Endodermal cell (in vitro differentiated cells): ENCODE data around the gene AHRR. TPM values are rescaled to one million over a fixed set of nuclear protein-coding genes. Genes with fewer than 3 reads are reported as not detected.

Experiments
- DNase-seq: peaks from one replicate; pipeline ENCODE4 v3.0.0-alpha.2; 2017
- H3K27ac ChIP-seq: 2 replicates; pipeline ENCODE4 v1.5.1; 2013; ENCODE audit warnings: mild to moderate bottlenecking, low read depth, low read length, moderate library complexity
- H3K27me3 ChIP-seq: 2 replicates; pipeline ENCODE4 v1.6.1; 2013; ENCODE audit warnings: mild to moderate bottlenecking, low read length, moderate library complexity; ENCODE audit not compliant: insufficient read depth, control insufficient read depth, poor library complexity, severe bottlenecking
- H3K36me3 ChIP-seq: 2 replicates; pipeline ENCODE4 v1.7.0; 2013; ENCODE audit warnings: mild to moderate bottlenecking, low read length, moderate library complexity; ENCODE audit not compliant: control insufficient read depth, insufficient read depth
- H3K4me1 ChIP-seq: one replicate; pipeline ENCODE4 v1.7.0; 2013; ENCODE audit warnings: low read length; ENCODE audit not compliant: control insufficient read depth, insufficient read depth
- H3K4me3 ChIP-seq: 2 replicates; pipeline ENCODE4 v1.5.1; 2013; ENCODE audit warnings: mild to moderate bottlenecking, low read length, moderate library complexity
- H3K9ac ChIP-seq: 2 replicates; pipeline ENCODE4 v1.6.1; 2013; ENCODE audit warnings: mild to moderate bottlenecking, low read length, moderate library complexity; ENCODE audit not compliant: poor library complexity, severe bottlenecking; ENCODE audit errors: extremely low read depth
- H3K9me3 ChIP-seq: 2 replicates; pipeline ENCODE4 v1.6.1; 2013; ENCODE audit warnings: mild to moderate bottlenecking, low read length, moderate library complexity; ENCODE audit not compliant: control insufficient read depth
- H3K27ac Mint-ChIP-seq: 2 replicates; pipeline ENCODE4 v1.8.0; 2020; ENCODE audit warnings: mixed read lengths
- H3K27me3 Mint-ChIP-seq: 2 replicates; pipeline ENCODE4 v1.8.0; 2021; ENCODE audit warnings: mild to moderate bottlenecking, mixed read lengths; ENCODE audit not compliant: insufficient read depth
- H3K36me3 Mint-ChIP-seq: 2 replicates; pipeline ENCODE4 v1.8.0; 2020; ENCODE audit warnings: low read depth, mixed read lengths
- H3K4me1 Mint-ChIP-seq: 2 replicates; pipeline ENCODE4 v1.8.0; 2020; ENCODE audit warnings: mixed read lengths
- H3K4me3 Mint-ChIP-seq: 2 replicates; pipeline ENCODE4 v1.8.0; 2020; ENCODE audit warnings: mild to moderate bottlenecking, moderate library complexity, mixed read lengths
- H3K9me3 Mint-ChIP-seq: 2 replicates; pipeline ENCODE4 v1.8.0; 2020; ENCODE audit warnings: mild to moderate bottlenecking, mixed read lengths
- WGBS, 2 experiments: methylation state at CpG; one replicate each; pipeline versions ENCODE4 v1.1.5 to v1.1.7; 2013; ENCODE audit warnings: missing lambda C conversion rate in 2 of 2, mixed read lengths in 1 of 2; ENCODE audit not compliant: insufficient coverage in 1 of 2, insufficient read length in 1 of 2; 5-methylcytosine and 5-hydroxymethylcytosine counted together
- total RNA-seq, 2 donors: library from RNA; stranded (reverse); fragmentation: NEBNext Ultra II Directional in 1 of 2; extraction: Animal tissue kit (Norgen Biotek cat#: 25700) in 1 of 2; gene quantifications; 2 replicates in 1 of 2; 3 replicates in 1 of 2; pipeline ENCODE4 v1.2.1, GENCODE V29; 2021
- TF ChIP-seq, protein P1 (sequence below): fragments of 200-600 bp; sonication (generic); conservative IDR thresholded peaks from 2 replicates; pipeline ENCODE4 v1.5.0; 2021; ENCODE audit warnings: antibody characterized with exemption, mild to moderate bottlenecking

The AHRR gene
- total RNA-seq, 2 donors from 2014 or later: 1.4 to 2.0 TPM

- H3K27ac Mint-ChIP-seq: no peak overlapping the region
- no peak overlapping the region for H3K4me3 Mint-ChIP-seq
- Histone ChIP-seq H3K36me3 (no peaks in the 10 kb centered on the region), H3K4me1 (no peaks in the 10 kb centered on the region), H3K9ac (no peak overlapping the region), H3K4me3 (no peak overlapping the region), H3K27ac (no peak overlapping the region), H3K9me3 (no peaks in the 10 kb centered on the region), H3K27me3 (no peaks in the 10 kb centered on the region)
- peaks cover 5% of the 10 kb centered on the region for H3K27me3 Mint-ChIP-seq
- H3K4me1 Mint-ChIP-seq: peaks cover 2% of the 10 kb centered on the region
- no peak for DNase-seq
- no peaks in the 10 kb centered on the region for H3K36me3 Mint-ChIP-seq
- 86 to 91% methylated on average over 20 to 25 of the region's 25 CpGs for WGBS, 2 experiments
- H3K9me3 Mint-ChIP-seq: no peaks in the 10 kb centered on the region
- TF ChIP-seq, protein P1, sequence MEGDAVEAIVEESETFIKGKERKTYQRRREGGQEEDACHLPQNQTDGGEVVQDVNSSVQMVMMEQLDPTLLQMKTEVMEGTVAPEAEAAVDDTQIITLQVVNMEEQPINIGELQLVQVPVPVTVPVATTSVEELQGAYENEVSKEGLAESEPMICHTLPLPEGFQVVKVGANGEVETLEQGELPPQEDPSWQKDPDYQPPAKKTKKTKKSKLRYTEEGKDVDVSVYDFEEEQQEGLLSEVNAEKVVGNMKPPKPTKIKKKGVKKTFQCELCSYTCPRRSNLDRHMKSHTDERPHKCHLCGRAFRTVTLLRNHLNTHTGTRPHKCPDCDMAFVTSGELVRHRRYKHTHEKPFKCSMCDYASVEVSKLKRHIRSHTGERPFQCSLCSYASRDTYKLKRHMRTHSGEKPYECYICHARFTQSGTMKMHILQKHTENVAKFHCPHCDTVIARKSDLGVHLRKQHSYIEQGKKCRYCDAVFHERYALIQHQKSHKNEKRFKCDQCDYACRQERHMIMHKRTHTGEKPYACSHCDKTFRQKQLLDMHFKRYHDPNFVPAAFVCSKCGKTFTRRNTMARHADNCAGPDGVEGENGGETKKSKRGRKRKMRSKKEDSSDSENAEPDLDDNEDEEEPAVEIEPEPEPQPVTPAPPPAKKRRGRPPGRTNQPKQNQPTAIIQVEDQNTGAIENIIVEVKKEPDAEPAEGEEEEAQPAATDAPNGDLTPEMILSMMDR: no peak
Measured at GRCh38 chr5:430214-430925, 108.9 kb downstream of the AHRR start.

DNA sequence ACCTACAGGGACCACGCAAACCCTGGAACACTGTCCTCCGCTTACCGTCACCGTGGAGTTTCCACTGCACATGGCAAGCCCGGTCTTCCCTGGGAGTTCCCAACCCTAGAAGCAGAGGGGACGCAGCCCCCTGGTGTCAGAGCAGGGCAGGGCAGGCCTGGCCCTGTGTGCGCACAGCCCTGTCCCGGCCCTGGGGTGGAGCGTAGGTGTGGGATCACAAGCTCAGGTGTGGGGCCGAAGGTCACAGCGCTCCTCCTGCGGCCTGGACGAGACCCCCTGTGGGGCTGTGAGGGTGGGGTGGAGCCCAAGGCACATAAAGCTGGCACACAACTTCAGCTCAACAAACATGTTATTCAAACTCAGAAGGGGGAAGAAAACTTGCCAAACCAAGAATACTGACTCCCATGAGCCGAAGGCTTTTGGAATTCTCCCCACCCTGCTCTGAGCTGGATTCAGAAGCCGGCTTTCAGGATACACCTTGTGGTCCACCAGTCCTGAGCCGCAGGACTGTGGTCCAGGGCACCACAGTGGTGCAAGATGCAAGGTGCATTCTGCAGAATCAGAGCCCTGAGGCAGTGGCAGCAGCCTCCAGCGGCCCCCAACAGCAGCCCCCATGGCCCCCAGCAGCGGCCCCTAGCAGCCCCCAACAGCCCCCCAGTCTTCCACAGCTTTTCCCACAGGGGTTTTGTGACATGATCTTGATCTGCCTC, 109.6 kb downstream of the AHRR start:
- Histone ChIP-seq H3K9me3 (no peaks in the 10 kb centered on the region), H3K9ac (no peak overlapping the region), H3K4me3 (no peak overlapping the region), H3K4me1 (no peaks in the 10 kb centered on the region), H3K27me3 (no peaks in the 10 kb centered on the region), H3K36me3 (no peaks in the 10 kb centered on the region), H3K27ac (no peak overlapping the region)
- H3K27ac Mint-ChIP-seq: no peak overlapping the region
- peaks cover 5% of the 10 kb centered on the region for H3K27me3 Mint-ChIP-seq
- peaks cover 2% of the 10 kb centered on the region for H3K4me1 Mint-ChIP-seq
- no peaks in the 10 kb centered on the region for H3K36me3 Mint-ChIP-seq
- WGBS, 2 experiments: 61 to 71% methylated on average over 6 to 18 of the region's 18 CpGs
- peak; percentile 93 for DNase-seq
- no peak overlapping the region for H3K4me3 Mint-ChIP-seq
- no peaks in the 10 kb centered on the region for H3K9me3 Mint-ChIP-seq
- TF ChIP-seq, protein P1: peak; percentile 95

DNA sequence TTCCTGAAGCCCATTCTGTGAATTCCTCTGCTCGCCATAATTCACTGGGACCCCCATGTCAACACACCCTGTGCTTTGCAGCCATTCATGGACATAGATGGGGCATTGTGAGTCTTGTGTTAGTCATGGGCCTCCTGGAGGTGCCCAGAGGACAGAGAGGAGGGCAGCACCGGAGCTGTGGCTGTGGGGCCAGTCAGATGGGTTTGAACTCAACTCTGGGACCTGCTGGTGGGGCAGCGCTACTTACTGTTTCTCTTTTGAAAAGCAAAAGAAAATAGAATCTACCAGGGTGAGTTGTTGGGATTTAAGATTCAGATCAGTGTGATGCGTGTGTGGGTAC, 110.2 kb downstream of the AHRR start:
- no peak overlapping the region for H3K27ac ChIP-seq
- H3K4me3 Mint-ChIP-seq: no peak overlapping the region
- H3K27ac Mint-ChIP-seq: no peak overlapping the region
- H3K9me3 ChIP-seq: no peaks in the 10 kb centered on the region
- TF ChIP-seq, protein P1: no peak
- H3K4me1 ChIP-seq: no peaks in the 10 kb centered on the region
- H3K9ac ChIP-seq: no peak overlapping the region
- peaks cover 5% of the 10 kb centered on the region for H3K27me3 Mint-ChIP-seq
- DNase-seq: peak; percentile 33
- no peak overlapping the region for H3K4me3 ChIP-seq
- H3K9me3 Mint-ChIP-seq: no peaks in the 10 kb centered on the region
- 84 to 89% methylated on average over 2 to 4 of the region's 4 CpGs for WGBS, 2 experiments
- no peaks in the 10 kb centered on the region for H3K27me3 ChIP-seq
- H3K36me3 Mint-ChIP-seq: no peaks in the 10 kb centered on the region
- no peaks in the 10 kb centered on the region for H3K36me3 ChIP-seq
- peaks cover 2% of the 10 kb centered on the region for H3K4me1 Mint-ChIP-seq
